Breast epithelium (tissue), 4 donors: ENCODE results near the gene MROH9. TPM values are rescaled to one million over a fixed set of nuclear protein-coding genes. Genes with fewer than 3 reads are reported as not detected.

ENCODE experiments used
- DNase-seq, 2 donors: peaks; one replicate each; pipeline ENCODE4 v3.0.0-alpha.2; 2019; ENCODE audit warnings: low spot score in 2 of 2
- H3K27ac ChIP-seq, 2 donors: fragments of 200-600 bp; sonication (generic) in 1 of 2; one replicate each; pipeline ENCODE4 v1.5.1; 2016 to 2019; ENCODE audit warnings: mild to moderate bottlenecking in 1 of 2
- H3K27me3 ChIP-seq, 2 donors: fragments of 200-600 bp; sonication (generic) in 1 of 2; one replicate each; pipeline versions ENCODE4 v1.5.1 to v1.6.0; 2017 to 2019; ENCODE audit warnings: control low read depth in 1 of 2, mild to moderate bottlenecking in 1 of 2
- H3K36me3 ChIP-seq: fragments of 200-600 bp; one replicate; pipeline ENCODE4 v1.5.1; 2019
- H3K4me1 ChIP-seq, 2 donors: fragments of 200-600 bp; sonication (generic); one replicate each; pipeline ENCODE4 v1.5.1; 2016 to 2019; ENCODE audit warnings: control low read depth in 1 of 2
- H3K4me3 ChIP-seq, 3 donors: fragments of 200-600 bp; sonication (generic); 1 replicate in 2 of 3; 2 replicates in 1 of 3; pipeline ENCODE4 v1.5.1; 2016 to 2019; ENCODE audit warnings: mild to moderate bottlenecking in 3 of 3, moderate library complexity in 2 of 3
- H3K9me3 ChIP-seq, 2 donors: fragments of 200-600 bp; sonication (generic) in 1 of 2; one replicate each; pipeline ENCODE4 v1.5.1; 2016 to 2019; ENCODE audit warnings: control low read depth in 1 of 2
- POLR2A ChIP-seq: fragments of 450-650 bp; IDR thresholded peaks from one replicate; pipeline ENCODE4 v1.6.1; 2016; ENCODE audit warnings: antibody characterized with exemption, mild to moderate bottlenecking, moderate library complexity
- POLR2AphosphoS5 ChIP-seq, 3 donors: sonication (generic); formaldehyde crosslinking; IDR thresholded peaks; one replicate each; pipeline ENCODE4 v1.6.1; 2017; ENCODE audit warnings: antibody characterized with exemption in 3 of 3
- intact Hi-C: fragments of 100-400 bp; cut with DNase I; formaldehyde crosslinking; loops from one replicate; pipeline ENCODE4 v1.15.1; 2023; ENCODE audit warnings: low total_unique reads
- total RNA-seq, 3 donors: library from RNA; depleted of rRNA; stranded (reverse); fragments of >200 nt; gene quantifications; one replicate each; pipeline ENCODE4 v1.1.0, GENCODE V29; 2016
- TF ChIP-seq, protein P1 (sequence below), 3 donors: fragments of 450-650 bp; IDR thresholded peaks; one replicate each; pipeline ENCODE4 v1.5.1; 2016 to 2017; ENCODE audit warnings: antibody characterized with exemption in 3 of 3, mild to moderate bottlenecking in 3 of 3, moderate library complexity in 3 of 3

The MROH9 gene
- total RNA-seq, 3 donors from 2014 or later: not detected

DNA sequence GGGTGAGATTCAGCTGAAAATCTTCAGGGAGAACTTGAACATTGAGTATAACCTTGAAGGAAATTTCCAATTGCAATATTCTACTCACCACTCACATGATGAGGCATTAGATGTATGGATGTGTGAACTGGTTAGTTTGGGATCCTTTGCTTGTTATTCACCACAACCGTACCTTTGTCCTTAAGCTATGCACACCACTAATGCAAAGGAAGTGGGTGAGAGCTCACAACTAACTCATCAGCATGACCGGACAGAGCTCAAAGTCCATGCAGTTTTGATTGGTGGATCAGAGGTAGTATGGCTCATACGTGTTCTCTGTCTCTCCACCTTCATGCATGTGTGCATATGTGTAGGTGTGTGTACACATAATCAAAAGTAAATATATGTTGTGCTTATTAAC, 43.5 kb upstream of the MROH9 start:
- no peaks in the 10 kb centered on the region for H3K4me1 ChIP-seq
- DNase-seq: no peak
- H3K27ac ChIP-seq: no peak overlapping the region
- H3K27me3 ChIP-seq: no peaks in the 10 kb centered on the region
- no peaks in the 10 kb centered on the region for H3K36me3 ChIP-seq
- H3K9me3 ChIP-seq: no peaks in the 10 kb centered on the region
- intact Hi-C loops: no loop called here
- no peak for TF ChIP-seq POLR2A
- TF ChIP-seq POLR2AphosphoS5 (IDR thresholded peaks at IDR 0.05): no peak
- TF ChIP-seq, protein P1, sequence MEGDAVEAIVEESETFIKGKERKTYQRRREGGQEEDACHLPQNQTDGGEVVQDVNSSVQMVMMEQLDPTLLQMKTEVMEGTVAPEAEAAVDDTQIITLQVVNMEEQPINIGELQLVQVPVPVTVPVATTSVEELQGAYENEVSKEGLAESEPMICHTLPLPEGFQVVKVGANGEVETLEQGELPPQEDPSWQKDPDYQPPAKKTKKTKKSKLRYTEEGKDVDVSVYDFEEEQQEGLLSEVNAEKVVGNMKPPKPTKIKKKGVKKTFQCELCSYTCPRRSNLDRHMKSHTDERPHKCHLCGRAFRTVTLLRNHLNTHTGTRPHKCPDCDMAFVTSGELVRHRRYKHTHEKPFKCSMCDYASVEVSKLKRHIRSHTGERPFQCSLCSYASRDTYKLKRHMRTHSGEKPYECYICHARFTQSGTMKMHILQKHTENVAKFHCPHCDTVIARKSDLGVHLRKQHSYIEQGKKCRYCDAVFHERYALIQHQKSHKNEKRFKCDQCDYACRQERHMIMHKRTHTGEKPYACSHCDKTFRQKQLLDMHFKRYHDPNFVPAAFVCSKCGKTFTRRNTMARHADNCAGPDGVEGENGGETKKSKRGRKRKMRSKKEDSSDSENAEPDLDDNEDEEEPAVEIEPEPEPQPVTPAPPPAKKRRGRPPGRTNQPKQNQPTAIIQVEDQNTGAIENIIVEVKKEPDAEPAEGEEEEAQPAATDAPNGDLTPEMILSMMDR (IDR thresholded peaks at IDR 0.05): no peak
- no peak overlapping the region for H3K4me3 ChIP-seq

DNA sequence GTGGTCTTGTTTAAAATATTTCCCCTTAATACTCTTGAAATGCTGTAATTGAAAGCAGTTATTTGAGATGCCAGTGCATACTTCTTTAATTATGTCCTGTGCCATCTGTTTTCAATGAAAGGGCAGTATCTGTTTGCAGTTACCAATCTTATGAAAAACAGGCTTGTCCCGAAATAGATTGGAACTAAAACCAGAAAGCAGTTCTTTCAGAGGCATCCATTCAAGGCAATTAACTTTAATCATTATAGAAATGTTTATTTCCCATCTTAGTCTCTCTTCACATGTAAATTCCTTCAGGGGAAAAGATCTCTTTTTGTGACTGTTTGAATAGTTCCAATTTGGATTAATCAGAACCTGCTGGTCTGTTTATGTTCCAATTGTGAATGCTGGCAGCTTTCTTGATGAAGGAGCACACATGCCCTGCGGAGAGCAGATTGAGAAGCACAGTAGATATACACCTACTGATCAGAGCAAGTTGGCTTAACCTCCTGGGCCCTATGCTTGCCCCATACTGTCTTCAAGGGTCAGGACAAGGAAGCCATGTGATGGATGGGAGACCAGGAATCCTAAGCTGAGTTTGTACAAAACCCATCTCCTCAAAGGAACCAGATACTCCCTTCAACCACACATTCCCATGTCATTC, 41.6 kb upstream of the MROH9 start:
- DNase-seq: no peak
- no peaks in the 10 kb centered on the region for H3K27me3 ChIP-seq
- intact Hi-C loops: no loop called here
- no peak overlapping the region for H3K4me3 ChIP-seq
- no peaks in the 10 kb centered on the region for H3K9me3 ChIP-seq
- no peaks in the 10 kb centered on the region for H3K36me3 ChIP-seq
- no peak for TF ChIP-seq POLR2AphosphoS5 (IDR thresholded peaks at IDR 0.05)
- no peaks in the 10 kb centered on the region for H3K4me1 ChIP-seq
- H3K27ac ChIP-seq: peak overlapping the region in 1 of 2 donors; percentile 48

DNA sequence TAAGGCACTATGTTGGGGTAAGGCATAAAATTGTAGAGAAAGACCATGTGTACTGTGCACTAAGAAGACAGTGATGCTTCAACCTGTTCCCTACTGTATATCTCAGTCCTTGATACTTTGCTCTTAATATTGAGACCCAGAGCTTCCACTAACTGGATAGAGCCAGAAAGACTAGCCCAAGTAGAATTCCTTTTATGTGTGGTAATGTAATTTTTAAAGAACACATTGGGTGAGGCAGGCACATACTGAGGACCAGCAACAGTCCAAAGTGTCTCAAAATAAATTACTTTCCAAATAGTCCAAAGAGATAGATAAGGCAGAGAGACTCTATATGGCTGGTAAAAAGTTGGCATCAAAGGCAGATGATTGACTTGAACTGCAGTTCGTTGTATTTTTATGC, 31.4 kb upstream of the MROH9 start:
- no peak for DNase-seq
- intact Hi-C loops: no loop called here
- no peaks in the 10 kb centered on the region for H3K36me3 ChIP-seq
- no peak overlapping the region for H3K4me3 ChIP-seq
- TF ChIP-seq POLR2A: no peak
- TF ChIP-seq, protein P1 (IDR thresholded peaks at IDR 0.05): no peak
- no peak for TF ChIP-seq POLR2AphosphoS5 (IDR thresholded peaks at IDR 0.05)
- no peak overlapping the region for H3K27ac ChIP-seq
- no peaks in the 10 kb centered on the region for H3K4me1 ChIP-seq
- no peaks in the 10 kb centered on the region for H3K9me3 ChIP-seq
- H3K27me3 ChIP-seq: no peaks in the 10 kb centered on the region

DNA sequence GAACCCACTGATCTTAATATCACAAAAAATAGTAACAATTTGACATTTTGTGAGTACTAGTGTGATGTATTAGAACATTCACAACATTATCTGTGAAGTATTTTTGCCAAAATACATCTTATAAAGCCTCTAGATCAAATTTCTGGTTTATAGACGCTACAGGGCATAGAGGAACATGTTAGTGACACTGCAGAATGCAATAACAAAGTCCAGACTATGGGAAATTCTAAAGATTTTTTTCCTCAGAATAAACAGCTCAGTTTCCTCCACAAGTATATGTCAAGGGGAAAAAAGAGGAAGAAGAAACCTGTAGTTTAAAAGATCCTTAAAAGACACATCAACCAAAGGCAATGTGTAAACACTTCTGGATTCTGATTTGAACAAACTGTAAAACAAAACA, 26.4 kb upstream of the MROH9 start:
- TF ChIP-seq POLR2A: no peak
- TF ChIP-seq, protein P1 (IDR thresholded peaks at IDR 0.05): no peak
- no peak for TF ChIP-seq POLR2AphosphoS5 (IDR thresholded peaks at IDR 0.05)
- DNase-seq: no peak
- intact Hi-C loops: no loop called here
- no peaks in the 10 kb centered on the region for H3K36me3 ChIP-seq
- H3K27ac ChIP-seq: no peak overlapping the region
- no peak overlapping the region for H3K4me3 ChIP-seq
- no peaks in the 10 kb centered on the region for H3K9me3 ChIP-seq
- H3K4me1 ChIP-seq: no peaks in the 10 kb centered on the region
- no peaks in the 10 kb centered on the region for H3K27me3 ChIP-seq

DNA sequence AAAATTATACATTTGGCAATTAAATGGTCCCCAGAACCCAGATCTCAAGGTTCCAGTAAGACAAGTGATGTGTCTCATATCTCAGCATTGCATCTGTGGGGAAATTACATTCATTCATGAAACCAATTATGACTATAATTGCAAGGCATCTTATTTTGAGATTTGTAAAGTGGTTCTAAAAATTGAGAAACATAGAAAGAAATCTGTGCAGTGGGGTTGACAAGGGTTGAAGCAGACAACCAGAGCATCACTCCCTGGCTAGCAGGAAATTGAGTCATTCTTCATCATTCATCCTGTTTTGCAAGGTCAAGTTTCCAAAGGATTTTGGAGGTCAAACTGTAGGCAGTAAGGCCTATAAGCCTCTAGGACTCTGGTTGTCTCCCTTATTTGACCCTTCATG, 25.1 kb upstream of the MROH9 start:
- Histone ChIP-seq H3K4me3 (no peak overlapping the region), H3K27me3 (no peaks in the 10 kb centered on the region), H3K4me1 (no peaks in the 10 kb centered on the region), H3K36me3 (no peaks in the 10 kb centered on the region), H3K9me3 (no peaks in the 10 kb centered on the region), H3K27ac (no peak overlapping the region)
- TF ChIP-seq, protein P1 (IDR thresholded peaks at IDR 0.05): no peak
- no peak for TF ChIP-seq POLR2AphosphoS5 (IDR thresholded peaks at IDR 0.05)
- no peak for TF ChIP-seq POLR2A
- no peak for DNase-seq
- intact Hi-C loops: no loop called here
